DMS53 treated with DMSO at 0.1 percent for 48 hours (cell line): ENCODE measurements around the gene ELOVL2.
"Not testable (repeated sequence)": the region's sequence is repeated elsewhere in the genome, so short reads cannot be mapped to it uniquely, and the experiment has no call there.

Source experiments
- DNase-seq: peaks from one replicate; lab custom pipeline; 2025; ENCODE audit not compliant: unreplicated experiment; lab: John Stamatoyannopoulos, UW

ELOVL2 gene

DNA sequence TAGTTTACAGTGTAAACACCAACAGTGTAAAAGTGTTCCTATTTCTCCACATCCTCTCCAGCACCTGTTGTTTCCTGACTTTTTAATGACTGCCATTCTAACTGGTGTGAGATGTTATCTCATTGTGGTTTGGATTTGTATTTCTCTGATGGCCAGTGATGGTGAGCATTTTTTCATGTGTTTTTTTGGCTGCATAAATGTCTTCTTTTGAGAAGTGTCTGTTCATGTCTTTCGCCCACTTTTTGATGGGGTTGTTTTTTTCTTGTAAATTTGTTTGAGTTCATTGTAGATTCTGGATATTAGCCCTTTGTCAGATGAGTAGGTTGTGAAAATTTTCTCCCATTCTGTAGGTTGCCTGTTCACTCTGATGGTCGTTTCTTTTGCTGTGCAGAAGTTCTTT lies 59.1 kb downstream of the ELOVL2 start:
- DNase-seq = not testable (repeated sequence)

DNA sequence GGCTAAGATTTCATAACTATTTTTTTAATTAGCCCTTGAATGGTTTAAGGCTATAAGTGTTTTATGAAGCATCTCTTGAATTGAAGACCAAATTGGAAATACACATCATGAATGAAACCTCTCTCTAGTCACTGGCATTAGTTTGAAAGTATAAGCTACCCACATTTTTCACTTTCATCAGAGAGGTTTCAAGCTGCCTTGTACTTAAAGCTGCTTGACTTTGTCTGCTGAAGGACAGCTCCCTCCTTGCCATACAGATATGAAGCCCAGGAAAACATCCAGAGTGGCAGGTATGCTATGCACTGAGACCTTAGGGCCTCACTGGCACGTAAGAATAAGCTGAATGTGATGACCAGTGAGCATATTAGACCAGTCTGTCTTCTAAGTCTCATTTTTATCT lies 62.7 kb downstream of the ELOVL2 start:
- DNase-seq = no peak

DNA sequence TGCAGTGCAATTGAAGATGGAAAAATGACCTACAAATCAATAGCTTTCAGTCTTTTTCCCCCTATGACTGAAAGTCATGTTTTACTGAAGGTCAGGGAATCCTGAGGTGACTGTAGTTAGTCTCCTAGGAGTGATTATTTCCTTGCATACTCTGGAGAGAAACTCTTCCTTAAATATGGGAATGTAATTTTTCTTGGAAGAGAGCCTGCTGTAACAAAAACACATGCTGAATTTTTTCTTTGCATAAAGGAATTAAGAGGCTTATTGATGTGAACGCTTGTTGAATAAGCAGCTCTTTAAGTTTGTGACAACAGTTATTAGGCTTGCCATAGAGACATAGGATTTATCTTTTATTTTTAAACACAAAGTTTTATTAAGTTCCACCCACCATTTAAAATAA lies 64.5 kb downstream of the ELOVL2 start:
- DNase-seq = no peak

DNA sequence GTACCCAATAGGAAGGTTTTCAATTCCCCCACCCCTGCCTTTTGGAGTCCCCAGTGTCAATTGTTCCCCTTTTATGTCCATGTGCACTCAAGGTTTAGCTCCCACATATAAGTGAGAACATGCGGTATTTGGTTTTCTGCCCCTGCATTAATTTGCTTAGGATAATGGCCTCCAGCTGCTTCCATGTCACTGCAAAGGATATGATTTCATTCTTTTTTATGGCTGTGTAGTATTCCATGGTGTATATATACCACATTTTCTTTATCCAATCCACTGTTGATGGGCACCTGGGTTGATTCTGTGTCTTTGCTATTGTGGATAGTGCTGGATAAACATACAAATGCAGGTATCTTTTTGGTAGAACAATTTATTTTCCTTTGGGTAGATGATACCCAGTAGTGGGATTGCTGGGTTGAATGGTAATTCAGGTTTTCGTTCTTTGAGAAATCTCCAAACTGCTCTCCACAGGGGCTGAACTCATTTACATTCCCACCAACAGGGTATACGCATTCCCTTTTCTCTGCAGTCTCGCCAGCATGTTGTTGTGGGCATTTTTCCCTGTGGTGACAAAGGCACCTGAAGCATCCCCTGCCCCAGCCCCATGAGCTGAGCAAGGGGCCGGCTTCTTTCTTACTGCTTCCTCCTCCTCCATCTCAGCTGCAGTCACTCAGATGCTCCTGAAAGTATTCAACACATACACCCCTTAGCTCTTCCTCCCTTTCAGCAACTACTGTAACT lies 66.7 kb downstream of the ELOVL2 start:
- DNase-seq = no peak

DNA sequence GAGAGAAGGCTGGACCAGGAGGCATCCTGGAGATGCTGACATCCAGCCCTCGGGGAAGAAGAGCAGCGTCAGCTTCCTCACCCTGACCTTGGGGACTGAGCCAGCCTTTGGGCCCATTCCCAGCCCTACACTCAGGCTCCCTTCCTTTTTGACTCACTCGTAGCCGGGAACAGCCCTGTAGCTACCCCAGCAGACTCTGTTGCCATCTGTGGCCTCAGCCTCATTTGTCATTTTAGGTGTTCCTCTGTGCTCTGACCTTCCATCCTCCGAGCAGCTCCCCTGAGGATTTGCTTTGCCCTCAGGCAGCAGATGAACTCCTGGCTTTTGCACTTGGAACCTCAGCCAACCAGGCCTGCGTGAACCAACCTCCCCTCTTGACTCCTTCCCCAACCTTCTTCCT lies 67.5 kb downstream of the ELOVL2 start:
- no peak for DNase-seq

DNA sequence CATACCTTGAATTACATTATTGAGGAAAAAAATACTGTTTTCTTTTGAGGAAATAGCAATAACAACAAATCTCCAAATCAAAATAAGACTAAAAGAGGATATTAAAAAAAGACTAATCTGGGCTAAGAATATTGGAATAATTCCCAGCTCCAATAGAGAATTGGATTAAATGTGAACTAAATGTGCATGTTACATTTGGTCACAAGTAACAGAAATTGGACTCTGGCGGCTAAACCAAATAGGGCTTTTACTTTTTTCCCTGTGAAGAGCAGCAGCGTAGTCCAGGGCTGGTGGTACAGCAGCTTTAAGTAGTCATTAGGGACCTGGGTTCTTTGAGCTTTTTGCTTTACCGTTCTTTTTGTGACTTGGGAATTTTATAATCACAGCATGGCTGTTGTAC lies 71.9 kb downstream of the ELOVL2 start:
- no peak for DNase-seq

DNA sequence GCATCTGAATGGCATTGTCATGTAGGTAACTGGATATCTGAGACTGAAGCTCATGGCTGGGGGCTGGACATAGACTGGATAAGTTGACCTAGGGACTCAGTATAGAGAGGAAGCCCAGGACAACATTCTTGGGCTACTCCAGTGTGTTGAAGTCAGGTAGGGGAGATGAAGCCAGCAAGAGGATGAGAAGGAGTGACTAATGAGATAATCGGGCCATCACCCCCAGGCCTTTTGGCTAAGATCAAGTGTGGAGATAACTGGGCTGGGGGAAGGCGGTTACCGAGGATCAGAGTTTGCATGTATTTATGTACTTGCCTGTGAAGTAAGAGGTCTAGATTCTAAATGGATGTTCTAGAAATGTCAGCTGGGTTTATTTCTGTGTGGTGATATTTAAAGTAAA lies 73.4 kb downstream of the ELOVL2 start:
- no peak for DNase-seq

DNA sequence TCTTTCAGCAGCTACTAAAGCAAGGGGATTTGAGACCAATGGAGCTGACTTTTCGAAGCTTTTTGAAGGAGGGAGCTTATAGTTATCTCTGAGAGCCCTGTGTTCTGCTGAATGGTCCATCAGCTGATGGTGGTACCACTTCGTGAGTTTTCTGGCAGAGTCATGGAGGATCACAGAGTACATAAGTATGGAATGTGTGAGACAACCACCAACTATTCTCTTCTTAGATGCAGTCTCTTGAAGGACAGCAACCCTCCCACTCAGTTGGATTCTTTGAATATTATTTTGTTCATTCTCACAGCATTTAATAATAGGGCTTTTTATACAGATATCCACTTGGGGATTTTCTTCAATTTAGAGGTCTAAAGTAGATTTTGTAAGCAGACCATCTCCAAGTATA lies 75.3 kb downstream of the ELOVL2 start:
- no peak for DNase-seq

DNA sequence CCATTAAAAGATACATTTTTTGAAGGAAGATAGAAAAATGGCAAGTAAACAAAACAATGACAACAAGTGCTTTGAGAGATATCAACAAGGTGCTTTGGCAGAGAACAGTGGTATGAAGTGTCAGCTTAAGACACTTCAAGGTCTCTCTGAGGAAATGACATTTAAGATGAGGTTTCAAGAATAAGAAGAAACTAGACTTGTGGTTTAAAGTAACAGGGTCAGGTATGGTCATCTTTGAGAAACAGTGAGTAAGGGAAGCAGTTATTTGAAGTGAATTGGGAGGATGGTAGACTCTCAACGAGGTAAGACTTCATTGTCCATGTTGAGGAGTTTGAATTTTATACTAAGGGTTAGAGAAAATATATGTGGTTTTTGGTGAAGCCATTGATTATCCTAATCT lies 79.4 kb downstream of the ELOVL2 start:
- no peak for DNase-seq

DNA sequence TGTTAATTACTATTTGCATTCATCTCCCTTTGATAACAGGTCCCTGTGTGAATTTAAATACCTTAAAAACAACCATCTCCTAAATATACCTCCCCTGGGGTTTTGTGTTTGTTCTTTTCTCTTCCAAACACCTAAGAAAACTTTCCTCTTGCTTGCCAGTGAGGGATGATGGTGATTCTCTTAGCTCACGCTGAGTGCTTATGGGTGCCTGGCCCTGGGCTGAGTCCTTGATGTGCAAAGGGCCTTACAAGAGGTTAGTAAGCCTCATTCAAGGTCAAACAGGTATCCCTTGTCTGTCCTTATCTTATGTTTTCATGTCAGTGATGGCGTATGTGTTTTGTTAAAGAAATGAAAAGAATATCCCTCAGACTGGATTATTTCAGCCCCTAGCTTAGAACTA lies 81.0 kb downstream of the ELOVL2 start:
- no peak for DNase-seq

DNA sequence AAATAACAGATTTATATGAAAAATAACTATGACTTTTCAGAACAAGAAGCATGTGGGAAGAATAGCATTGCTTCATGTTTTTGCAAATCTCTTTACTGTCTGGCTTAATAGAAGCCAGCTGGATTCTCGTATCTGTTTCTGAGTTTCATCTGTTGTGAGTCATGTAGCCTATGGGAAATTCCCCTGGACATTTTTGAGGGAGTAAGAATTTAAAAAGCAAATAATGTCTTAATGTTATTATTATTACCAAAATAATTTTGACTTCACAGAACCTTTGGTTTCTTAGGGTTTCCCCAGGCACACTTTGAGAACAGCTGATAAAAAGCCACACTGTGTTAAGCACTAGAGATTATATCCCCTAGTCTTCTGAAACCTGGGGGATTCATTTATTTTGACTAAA lies 81.4 kb downstream of the ELOVL2 start:
- DNase-seq = no peak

DNA sequence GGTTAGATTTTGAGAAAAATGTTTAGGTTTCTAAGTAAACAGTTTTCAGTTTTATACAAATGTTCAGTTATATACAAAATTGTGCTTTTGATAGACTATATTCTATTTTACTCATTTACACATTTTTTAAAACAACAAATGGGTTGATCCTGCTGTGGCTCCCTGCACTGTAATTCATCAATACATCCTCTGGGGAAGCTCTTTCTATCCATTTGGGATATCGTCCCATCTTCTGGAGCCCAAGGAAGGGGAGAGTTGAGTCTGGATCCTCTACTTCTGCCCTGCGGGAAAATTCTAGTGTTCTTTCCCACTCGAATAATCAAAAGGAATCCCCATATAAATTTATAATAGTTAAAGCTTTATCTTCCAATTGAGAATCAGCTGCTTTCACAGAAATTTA lies 82.3 kb downstream of the ELOVL2 start:
- no peak for DNase-seq

DNA sequence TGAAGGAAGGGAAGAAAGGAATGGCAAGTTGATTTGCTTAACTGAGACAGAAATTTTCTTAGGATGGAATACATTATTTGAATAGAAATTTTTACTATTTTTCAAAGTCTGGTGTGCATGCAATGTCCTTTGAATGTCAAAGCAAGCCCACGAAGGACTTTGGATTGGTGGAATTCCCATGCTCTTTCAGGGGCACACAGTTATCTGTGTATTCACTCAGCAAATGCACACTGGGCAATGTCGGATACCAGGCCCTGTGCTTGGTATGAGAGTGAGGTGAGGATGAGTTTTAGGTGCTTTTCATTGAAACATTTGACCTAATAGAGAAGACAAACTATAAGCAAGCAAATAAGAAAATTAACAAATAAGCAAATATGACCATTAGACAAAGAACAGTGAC lies 83.9 kb downstream of the ELOVL2 start:
- no peak for DNase-seq

DNA sequence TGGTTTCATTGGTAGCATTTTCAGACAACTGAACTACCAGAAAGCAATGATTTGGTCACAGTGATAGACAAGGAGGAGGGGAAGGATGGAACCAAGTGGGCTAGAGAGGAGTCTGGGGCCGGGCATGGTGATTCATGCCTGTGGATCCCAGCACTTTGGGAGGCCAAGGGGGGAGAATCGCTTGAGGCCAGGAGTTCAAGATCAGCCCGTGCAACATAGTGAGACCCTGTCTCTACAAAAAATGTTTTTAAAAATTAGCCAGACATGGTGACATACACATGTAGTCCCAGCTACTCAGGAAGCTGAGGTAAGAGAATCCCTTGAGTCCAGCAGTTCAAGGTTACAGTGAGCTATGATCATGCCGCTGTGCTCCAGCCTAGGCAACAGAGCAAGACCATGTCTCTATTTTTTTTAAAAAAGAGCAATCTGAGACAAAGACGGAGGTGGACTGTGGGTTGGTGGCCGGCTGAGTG lies 86.7 kb downstream of the ELOVL2 start:
- DNase-seq = no peak

DNA sequence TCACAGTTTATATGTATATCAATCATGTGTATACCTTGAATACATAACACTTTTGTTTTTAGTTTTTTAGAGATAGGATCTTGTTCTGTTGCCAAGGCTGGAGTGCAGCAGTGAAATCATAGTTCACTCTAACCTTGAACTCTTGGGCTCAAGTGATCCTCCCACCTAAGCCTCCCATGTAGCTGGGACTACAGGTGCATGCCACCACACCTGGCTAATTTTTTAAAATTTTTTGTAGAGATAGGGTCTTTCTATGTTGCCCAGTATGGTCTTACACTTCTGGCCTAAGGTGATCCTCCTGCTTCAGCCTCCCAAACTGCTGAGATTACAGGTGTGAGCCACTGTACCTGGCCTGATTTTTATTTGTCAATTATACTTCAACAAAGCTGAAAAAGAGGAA lies 87.3 kb downstream of the ELOVL2 start:
- no peak for DNase-seq

DNA sequence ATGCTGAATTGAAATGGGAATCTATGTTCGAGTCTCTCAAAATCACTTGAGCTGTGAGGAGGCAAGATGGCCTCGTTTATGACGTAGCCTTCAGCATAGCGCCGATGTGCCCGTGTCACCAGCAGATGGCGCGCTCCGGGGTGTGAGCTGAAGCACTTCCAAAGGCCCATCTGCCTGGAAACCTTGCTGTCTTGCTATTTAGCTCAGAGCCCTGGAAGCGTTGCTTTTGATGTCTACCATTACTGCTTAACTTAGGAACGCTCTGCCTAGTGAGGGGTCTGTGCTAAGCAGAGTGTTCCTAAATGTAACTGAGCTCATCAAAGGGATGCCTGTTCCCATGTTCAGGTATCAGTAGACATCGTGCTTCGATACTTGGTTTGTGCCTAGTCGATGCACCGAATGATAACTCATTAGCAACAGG lies 89.5 kb downstream of the ELOVL2 start:
- peak; percentile 70 for DNase-seq

DNA sequence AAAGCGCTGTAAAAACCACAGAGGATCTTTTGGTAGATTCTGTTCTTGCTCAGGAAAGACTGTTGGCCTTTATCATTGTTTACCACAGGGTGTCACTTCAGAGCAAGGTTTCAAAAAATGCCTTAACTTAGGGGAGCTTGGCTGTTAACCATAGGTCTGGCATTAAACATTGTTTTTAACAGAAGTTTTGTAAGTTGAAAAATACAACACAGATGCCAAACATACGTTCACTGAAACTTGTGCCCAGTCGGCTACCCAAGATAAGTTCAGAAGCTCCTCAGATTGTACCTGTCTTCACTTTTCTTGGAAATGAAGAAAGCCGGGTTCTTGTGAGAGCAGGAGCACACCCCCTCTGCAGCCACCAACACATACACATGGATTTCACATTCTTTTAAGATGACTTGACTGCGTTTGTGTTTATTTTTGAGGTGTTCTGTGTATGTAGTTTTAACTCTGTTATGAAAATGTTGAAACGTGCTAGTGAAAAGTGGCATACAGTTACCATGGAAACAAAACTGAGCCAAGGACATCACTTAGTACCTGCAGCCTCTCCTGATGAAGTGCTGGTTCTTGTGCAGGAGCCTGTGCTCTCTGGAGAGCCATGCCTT lies 92.3 kb downstream of the ELOVL2 start:
- DNase-seq = peak; percentile 46

DNA sequence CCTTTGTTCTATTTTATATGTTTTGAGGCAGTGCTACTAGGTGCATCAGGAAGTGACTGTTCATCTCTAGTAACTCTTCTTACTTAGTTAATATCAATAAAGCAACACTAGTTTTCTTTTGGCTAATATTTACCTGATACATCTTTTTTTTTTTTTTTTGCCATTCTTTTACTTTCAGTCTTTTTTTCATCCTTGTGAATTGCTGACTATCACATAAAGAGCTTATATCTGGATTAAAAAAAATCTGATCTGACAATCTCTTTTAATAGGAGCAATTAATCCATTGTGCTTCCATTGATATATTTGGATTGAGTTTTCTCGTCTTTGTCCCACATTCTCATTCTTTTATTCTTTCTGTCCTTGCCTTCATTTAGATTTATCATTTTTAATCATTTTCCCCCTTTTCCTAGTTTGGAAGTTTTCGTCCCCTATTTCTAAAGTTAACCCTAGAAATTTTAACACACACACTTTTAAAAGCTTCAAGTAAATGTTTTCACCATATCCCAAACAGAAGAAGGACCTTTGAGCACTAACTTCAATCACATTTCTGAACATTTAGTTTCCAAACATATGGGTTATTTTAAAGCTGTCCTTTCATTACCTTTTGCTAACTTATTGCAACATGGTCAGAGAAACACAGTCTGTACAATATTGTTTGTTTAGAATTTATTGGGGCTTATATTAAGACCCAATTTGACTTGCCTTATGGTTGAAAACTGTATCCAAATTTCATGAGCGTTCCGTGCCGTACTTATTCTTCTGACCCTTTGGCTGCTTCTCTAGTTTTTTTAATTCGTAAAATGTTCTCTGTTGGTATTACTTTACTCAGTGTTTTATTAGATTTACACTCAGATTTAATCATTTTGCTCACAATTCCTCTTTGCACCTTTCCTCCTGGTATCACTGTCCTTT lies 94.3 kb downstream of the ELOVL2 start:
- no peak for DNase-seq

DNA sequence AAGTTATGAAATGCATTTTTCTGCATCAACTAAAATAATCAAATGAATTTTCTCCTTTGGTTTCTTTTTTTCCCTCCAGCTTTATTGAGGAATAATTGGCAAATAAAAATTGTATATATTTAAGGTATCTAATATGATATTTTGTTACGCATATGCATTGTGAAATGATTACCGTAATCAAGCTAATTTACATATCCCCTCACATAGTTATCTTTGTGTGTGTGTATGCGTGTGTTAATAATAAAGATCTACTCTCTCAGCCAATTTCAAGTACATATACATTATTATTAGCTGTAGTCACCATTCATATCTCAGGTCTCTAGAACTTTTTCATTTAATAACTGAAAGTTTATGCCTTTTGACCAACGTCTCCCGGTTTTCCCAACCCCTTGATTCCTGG lies 96.1 kb downstream of the ELOVL2 start:
- no peak for DNase-seq

DNA sequence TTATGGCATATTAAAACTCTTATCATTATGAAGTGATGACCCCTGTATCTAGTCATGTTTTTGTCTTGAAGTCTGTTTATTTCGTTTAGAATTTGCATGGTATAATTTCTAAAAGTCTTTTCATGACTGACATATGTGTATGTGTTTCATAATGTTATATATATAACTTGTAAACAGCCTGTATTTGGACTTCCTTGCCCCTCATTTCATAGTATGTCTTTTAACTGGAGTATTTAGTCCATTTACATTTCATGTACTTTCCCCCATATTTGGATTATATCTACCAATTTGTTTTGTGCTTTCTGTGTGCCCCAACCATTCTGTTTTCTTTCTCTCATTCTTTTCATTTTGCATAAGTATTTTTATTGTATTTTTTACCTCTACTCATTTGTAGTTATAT lies 98.3 kb downstream of the ELOVL2 start:
- DNase-seq = no peak

DNA sequence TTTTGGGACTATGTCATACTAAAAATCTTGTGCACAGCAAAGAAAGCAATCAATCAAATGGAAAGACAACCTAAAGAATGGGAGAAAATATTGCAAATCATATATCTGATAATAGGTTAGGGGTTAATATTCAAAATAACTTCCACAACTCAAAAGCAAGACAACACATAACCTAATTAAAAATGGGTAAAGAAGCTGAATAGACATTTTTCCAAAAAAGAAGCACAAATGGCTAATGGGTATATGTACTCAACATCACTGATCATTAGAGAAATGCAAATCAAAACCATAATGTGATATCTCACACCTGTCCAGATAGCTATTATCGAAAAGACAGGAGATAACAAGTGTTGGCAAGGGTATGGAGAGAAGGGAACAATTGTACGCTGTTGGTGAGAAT lies 104.3 kb downstream of the ELOVL2 start:
- no peak for DNase-seq

DNA sequence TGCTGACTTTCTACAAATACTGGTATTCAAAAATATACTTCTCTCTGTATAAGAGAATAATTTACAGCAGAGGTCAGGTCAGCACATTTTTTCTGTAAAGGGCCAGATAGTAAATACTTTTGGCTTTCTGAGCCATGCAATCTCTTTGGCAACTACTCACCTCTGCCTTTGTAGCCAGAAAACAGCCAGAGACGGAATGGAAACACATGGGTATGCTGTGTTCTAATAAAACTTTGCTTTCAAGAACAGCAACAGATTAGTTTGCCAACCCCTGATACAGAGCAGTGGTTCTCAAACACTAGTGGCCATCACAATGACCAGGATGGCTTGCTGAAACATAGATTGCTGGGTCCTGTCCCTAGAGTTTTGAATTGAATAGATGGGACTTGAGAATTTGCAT lies 111.0 kb downstream of the ELOVL2 start:
- no peak for DNase-seq
